ENCODE measurements around the gene EEF1A2.

The EEF1A2 gene

GRCh38 chr20:63536997-63537524, 38.2 kb upstream of the EEF1A2 start, which contains the start of gene PTK6:
Gene PTK6 (minus strand): TSS chr20:63537376. CDS start chr20:63537314, 62 bp downstream.
- DNase-seq (ENCODE audit: low spot score) = no peak

GRCh38 chr20:63536241-63536977, 37.5 kb upstream of the EEF1A2 start:
- peak; percentile 62 for DNase-seq (ENCODE audit: low spot score)

GRCh38 chr20:63534831-63535651, 36.2 kb upstream of the EEF1A2 start:
- peak; percentile 72 for DNase-seq (ENCODE audit: low spot score)

GRCh38 chr20:63534427-63534830, 35.5 kb upstream of the EEF1A2 start:
- no peak for DNase-seq (ENCODE audit: low spot score)

- no peak for DNase-seq (ENCODE audit: low spot score)
Measured at GRCh38 chr20:63533871-63534393, 35.0 kb upstream of the EEF1A2 start.

- DNase-seq (ENCODE audit: low spot score) = no peak
Measured at GRCh38 chr20:63533388-63533787, 34.5 kb upstream of the EEF1A2 start.

- DNase-seq (ENCODE audit: low spot score) = no peak
Measured at GRCh38 chr20:63532449-63532971, 33.6 kb upstream of the EEF1A2 start.

- DNase-seq (ENCODE audit: low spot score) = no peak
Measured at GRCh38 chr20:63531686-63532448, 33.0 kb upstream of the EEF1A2 start.

- DNase-seq (ENCODE audit: low spot score) = no peak
Measured at GRCh38 chr20:63530788-63531160, 31.9 kb upstream of the EEF1A2 start.

GRCh38 chr20:63529861-63530787, 31.2 kb upstream of the EEF1A2 start:
- no peak for DNase-seq (ENCODE audit: low spot score)

- DNase-seq (ENCODE audit: low spot score) = no peak
Measured at GRCh38 chr20:63529180-63529860, 30.4 kb upstream of the EEF1A2 start.

- DNase-seq (ENCODE audit: low spot score) = no peak
Measured at GRCh38 chr20:63527184-63527583, 28.3 kb upstream of the EEF1A2 start.

- no peak for DNase-seq (ENCODE audit: low spot score)
Measured at GRCh38 chr20:63525971-63526370, 27.1 kb upstream of the EEF1A2 start.

- no peak for DNase-seq (ENCODE audit: low spot score)
Measured at GRCh38 chr20:63525185-63525584, 26.3 kb upstream of the EEF1A2 start.

- no peak for DNase-seq (ENCODE audit: low spot score)
Measured at GRCh38 chr20:63522981-63523611, 24.2 kb upstream of the EEF1A2 start.

GRCh38 chr20:63522091-63522868, 23.4 kb upstream of the EEF1A2 start:
- no peak for DNase-seq (ENCODE audit: low spot score)

- no peak for DNase-seq (ENCODE audit: low spot score)
Measured at GRCh38 chr20:63521602-63522001, 22.7 kb upstream of the EEF1A2 start.

GRCh38 chr20:63520934-63521601, 22.2 kb upstream of the EEF1A2 start:
- DNase-seq (ENCODE audit: low spot score) = peak; percentile 89

All from AG20443 (cell line).